ENCODE results near the gene ACOX2. TPM values are rescaled to one million over a fixed set of nuclear protein-coding genes. Genes with fewer than 3 reads are reported as not detected.
A peak's percentile ranks its signal among the peaks of the same experiment; 100 is the strongest.

ACOX2 gene
- total and polyA plus RNA-seq, 2 of the 13 experiments (the other 11 are each of a cell fraction or from before 2014, with no cell fraction given) = 42.6 to 98.5 TPM

DNA sequence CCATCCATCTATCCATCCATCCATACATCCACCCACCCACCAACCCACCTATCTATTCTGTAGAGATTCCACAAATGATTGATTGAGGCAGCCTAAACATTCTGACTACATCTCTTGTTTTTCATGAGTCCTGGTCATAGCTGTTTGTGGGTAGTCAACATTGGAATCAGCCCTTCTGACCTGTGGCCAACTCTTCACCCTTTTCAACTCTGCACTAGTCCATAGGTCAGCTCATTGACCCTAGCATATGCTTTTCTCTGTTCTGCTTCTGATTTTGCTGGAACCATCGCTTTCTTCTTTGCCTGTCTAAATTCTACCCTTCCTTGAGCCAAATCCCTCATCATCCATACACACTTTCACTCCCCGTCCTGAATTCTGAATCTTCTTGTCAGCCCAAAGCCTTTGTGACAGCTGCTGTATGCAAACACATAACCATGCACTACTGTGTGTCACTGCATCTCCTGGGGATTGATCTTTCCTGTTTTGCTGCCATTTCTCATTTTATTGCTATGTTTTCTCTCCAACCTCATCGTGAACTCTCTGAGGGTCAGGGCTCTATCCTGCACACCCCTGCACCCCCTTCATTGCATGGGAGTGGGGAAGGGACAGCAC lies 61.9 kb downstream of the ACOX2 start (continued):
- no peak for TF ChIP-seq ZNF251 (CRISPR knock-in tag; IDR thresholded peaks at IDR 0.05)
- peak; percentile 78; the same call in 1 of the 2 replicates for TF ChIP-seq ZNF280D (CRISPR knock-in tag; IDR thresholded peaks at IDR 0.05)
- no peak for TF ChIP-seq CENPBD1 (CRISPR knock-in tag; IDR thresholded peaks at IDR 0.05; ENCODE audit: borderline replicate concordance, low read depth)
- peak; percentile 60 for TF ChIP-seq SALL1 (CRISPR knock-in tag; IDR thresholded peaks at IDR 0.05)
- TF ChIP-seq SAP130 (CRISPR knock-in tag; IDR thresholded peaks at IDR 0.05; ENCODE audit: low read depth) = peak; percentile 37; the same call in 1 of the 2 replicates
- TF ChIP-seq STAT5B (CRISPR knock-in tag; IDR thresholded peaks at IDR 0.05) = no peak
- TF ChIP-seq HDAC1 (CRISPR knock-in tag; IDR thresholded peaks at IDR 0.05) = peak; percentile 12; the same call in 1 of the 2 replicates
- TF ChIP-seq SNAPC2 (CRISPR knock-in tag; IDR thresholded peaks at IDR 0.05) = no peak
- TF ChIP-seq IRF2 (CRISPR knock-in tag; IDR thresholded peaks at IDR 0.05) = peak; percentile 44; the same call in 1 of the 2 replicates
- peak; percentile 42; the same call in 1 of the 2 replicates for TF ChIP-seq MIXL1 (CRISPR knock-in tag; IDR thresholded peaks at IDR 0.05)
- TF ChIP-seq HMG20A (CRISPR knock-in tag; IDR thresholded peaks at IDR 0.05; ENCODE audit: borderline replicate concordance) = peak; percentile 57; the same call in 1 of the 2 replicates
- TF ChIP-seq, protein P1, sequence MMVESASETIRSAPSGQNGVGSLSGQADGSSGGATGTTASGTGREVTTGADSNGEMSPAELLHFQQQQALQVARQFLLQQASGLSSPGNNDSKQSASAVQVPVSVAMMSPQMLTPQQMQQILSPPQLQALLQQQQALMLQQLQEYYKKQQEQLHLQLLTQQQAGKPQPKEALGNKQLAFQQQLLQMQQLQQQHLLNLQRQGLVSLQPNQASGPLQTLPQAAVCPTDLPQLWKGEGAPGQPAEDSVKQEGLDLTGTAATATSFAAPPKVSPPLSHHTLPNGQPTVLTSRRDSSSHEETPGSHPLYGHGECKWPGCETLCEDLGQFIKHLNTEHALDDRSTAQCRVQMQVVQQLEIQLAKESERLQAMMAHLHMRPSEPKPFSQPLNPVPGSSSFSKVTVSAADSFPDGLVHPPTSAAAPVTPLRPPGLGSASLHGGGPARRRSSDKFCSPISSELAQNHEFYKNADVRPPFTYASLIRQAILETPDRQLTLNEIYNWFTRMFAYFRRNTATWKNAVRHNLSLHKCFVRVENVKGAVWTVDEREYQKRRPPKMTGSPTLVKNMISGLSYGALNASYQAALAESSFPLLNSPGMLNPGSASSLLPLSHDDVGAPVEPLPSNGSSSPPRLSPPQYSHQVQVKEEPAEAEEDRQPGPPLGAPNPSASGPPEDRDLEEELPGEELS (CRISPR knock-in tag; IDR thresholded peaks at IDR 0.05) = 0 out of 2 replicates have a peak, but pooled peaks have one; percentile 21
- TF ChIP-seq FOXK2 (IDR thresholded peaks at IDR 0.05) = peak; percentile 27; the same call in 1 of the 2 replicates
- 0 out of 2 replicates have a peak, but pooled peaks have one; percentile 24 for TF ChIP-seq ESRRA (CRISPR knock-in tag; IDR thresholded peaks at IDR 0.05; ENCODE audit: low read depth)
- TF ChIP-seq, protein P2, sequence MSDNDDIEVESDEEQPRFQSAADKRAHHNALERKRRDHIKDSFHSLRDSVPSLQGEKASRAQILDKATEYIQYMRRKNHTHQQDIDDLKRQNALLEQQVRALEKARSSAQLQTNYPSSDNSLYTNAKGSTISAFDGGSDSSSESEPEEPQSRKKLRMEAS (IDR thresholded peaks at IDR 0.05) = peak; percentile 53
- TF ChIP-seq CREM (IDR thresholded peaks at IDR 0.05) = peak; percentile 37; the same call in 1 of the 2 replicates
- no peak for TF ChIP-seq CREM (CRISPR knock-in tag; IDR thresholded peaks at IDR 0.05)
- TF ChIP-seq CEBPG (CRISPR knock-in tag; IDR thresholded peaks at IDR 0.05) = 0 out of 2 replicates have a peak, but pooled peaks have one; percentile 12
- no peak for TF ChIP-seq ZNF432 (CRISPR knock-in tag; IDR thresholded peaks at IDR 0.05; ENCODE audit: borderline replicate concordance)
- peak; percentile 87 for TF ChIP-seq NCOR1 (IDR thresholded peaks at IDR 0.05; ENCODE audit: borderline replicate concordance, low read length)
- peak; percentile 67 for TF ChIP-seq MEF2D (CRISPR knock-in tag; IDR thresholded peaks at IDR 0.05)
- TF ChIP-seq FOXA1 (IDR thresholded peaks at IDR 0.05) = no peak
- 0 out of 2 replicates have a peak, but pooled peaks have one; percentile 16 for TF ChIP-seq FOXA1 (CRISPR knock-in tag; IDR thresholded peaks at IDR 0.05)
- TF ChIP-seq FOSL2 (CRISPR knock-in tag; IDR thresholded peaks at IDR 0.05) = 0 out of 2 replicates have a peak, but pooled peaks have one; percentile 5
- peak; percentile 32; the same call in 1 of the 2 replicates for TF ChIP-seq ZNF792 (CRISPR knock-in tag; IDR thresholded peaks at IDR 0.05)
- TF ChIP-seq ZNF292 (CRISPR knock-in tag; IDR thresholded peaks at IDR 0.05; ENCODE audit: borderline replicate concordance, low read depth) = peak; percentile 32; the same call in 1 of the 2 replicates
- no peak for TF ChIP-seq ZNF83 (CRISPR knock-in tag; IDR thresholded peaks at IDR 0.05; ENCODE audit: borderline replicate concordance)
- peak; percentile 77; the same call in 1 of the 2 replicates for TF ChIP-seq RXRA (CRISPR knock-in tag; IDR thresholded peaks at IDR 0.05)
